Sigmoid colon (tissue), 4 donors: ENCODE results near the gene CBFA2T2.

ENCODE experiments used
- POLR2AphosphoS5 ChIP-seq, 4 donors: sonication (generic); formaldehyde crosslinking; IDR thresholded peaks; one replicate each; pipeline ENCODE4 v1.6.1; 2017; ENCODE audit warnings: antibody characterized with exemption in 4 of 4
- TF ChIP-seq, protein P1 (sequence below), 4 experiments: fragments of 450-650 bp in 3 of 4; fragments of 200-600 bp in 1 of 4; IDR thresholded peaks; one replicate each; pipeline ENCODE4 v1.5.1; 2016 to 2019; ENCODE audit warnings: antibody characterized with exemption in 4 of 4, mild to moderate bottlenecking in 3 of 4, moderate library complexity in 2 of 4

DNA sequence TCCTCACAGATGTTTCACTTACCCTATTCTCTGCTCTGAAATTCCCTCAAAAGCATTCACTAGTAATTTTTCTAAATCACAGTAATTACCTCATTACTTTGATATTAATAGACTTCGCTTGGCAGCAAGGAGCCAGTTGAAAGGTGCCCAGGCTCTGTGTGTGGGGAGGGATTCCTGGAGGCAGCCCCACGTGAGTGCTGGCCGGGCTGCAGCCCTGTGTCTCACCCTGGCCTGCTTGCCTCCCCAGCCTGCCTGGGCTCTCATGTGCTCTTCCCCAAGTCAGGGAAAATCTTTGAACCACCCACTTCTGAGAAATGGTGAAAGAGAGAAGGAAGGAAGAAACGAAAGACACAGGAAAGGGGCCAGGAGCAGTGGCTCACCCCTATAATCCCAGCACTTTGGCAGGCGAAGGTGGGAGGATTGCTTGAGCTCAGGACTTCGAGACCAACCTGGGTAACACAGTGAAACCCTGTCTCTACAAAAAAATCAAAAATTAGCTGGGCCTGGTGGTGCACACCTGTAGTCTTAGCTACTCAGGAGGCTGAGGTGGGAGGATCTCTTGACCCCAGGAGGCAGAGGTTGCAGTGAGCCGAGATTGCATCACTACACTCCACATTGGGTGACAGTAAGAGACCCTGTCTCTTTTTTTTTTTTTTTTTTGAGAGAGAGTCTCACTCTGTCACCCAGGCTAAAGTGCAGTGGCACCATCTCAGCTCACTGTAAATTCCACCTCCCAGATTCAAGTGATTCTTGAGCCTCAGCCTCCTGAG is 26.4 kb upstream of the CBFA2T2 start:
- TF ChIP-seq POLR2AphosphoS5 (IDR thresholded peaks at IDR 0.05): no peak
- TF ChIP-seq, protein P1, sequence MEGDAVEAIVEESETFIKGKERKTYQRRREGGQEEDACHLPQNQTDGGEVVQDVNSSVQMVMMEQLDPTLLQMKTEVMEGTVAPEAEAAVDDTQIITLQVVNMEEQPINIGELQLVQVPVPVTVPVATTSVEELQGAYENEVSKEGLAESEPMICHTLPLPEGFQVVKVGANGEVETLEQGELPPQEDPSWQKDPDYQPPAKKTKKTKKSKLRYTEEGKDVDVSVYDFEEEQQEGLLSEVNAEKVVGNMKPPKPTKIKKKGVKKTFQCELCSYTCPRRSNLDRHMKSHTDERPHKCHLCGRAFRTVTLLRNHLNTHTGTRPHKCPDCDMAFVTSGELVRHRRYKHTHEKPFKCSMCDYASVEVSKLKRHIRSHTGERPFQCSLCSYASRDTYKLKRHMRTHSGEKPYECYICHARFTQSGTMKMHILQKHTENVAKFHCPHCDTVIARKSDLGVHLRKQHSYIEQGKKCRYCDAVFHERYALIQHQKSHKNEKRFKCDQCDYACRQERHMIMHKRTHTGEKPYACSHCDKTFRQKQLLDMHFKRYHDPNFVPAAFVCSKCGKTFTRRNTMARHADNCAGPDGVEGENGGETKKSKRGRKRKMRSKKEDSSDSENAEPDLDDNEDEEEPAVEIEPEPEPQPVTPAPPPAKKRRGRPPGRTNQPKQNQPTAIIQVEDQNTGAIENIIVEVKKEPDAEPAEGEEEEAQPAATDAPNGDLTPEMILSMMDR (IDR thresholded peaks at IDR 0.05): no peak
